ENCODE data around the gene L3HYPDH.
"Not testable (repeated sequence)": the region's sequence is repeated elsewhere in the genome, so short reads cannot be mapped to it uniquely, and the experiment has no call there.

The L3HYPDH gene

DNA sequence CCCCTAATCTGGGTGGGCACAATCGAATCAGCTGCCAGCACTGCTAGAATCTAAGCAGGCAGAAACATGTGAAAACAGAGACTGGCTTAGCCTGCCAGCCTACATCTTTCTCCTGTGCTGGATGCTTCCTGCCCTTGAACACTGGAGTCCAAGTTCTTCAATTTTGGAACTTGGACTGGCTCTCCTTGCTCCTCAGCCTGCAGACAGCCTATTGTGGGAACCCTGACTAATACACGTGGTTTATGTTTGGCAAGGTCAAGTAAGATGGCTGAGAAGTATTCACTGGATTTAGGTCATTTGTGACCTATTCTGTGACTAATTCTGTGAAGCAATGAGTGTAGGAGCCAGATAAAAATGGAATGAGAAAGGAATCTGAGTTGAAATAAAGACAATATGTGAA lies 30.1 kb downstream of the L3HYPDH start:
- DNase-seq (ENCODE audit: extremely low read depth, low read depth): peak; percentile 52
- TF ChIP-seq, protein P1, sequence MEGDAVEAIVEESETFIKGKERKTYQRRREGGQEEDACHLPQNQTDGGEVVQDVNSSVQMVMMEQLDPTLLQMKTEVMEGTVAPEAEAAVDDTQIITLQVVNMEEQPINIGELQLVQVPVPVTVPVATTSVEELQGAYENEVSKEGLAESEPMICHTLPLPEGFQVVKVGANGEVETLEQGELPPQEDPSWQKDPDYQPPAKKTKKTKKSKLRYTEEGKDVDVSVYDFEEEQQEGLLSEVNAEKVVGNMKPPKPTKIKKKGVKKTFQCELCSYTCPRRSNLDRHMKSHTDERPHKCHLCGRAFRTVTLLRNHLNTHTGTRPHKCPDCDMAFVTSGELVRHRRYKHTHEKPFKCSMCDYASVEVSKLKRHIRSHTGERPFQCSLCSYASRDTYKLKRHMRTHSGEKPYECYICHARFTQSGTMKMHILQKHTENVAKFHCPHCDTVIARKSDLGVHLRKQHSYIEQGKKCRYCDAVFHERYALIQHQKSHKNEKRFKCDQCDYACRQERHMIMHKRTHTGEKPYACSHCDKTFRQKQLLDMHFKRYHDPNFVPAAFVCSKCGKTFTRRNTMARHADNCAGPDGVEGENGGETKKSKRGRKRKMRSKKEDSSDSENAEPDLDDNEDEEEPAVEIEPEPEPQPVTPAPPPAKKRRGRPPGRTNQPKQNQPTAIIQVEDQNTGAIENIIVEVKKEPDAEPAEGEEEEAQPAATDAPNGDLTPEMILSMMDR (IDR thresholded peaks at IDR 0.05; ENCODE audit: low read depth, low read length, missing control alignments): no peak
- no peak overlapping the region for H3K4me3 ChIP-seq (replicated peaks; ENCODE audit: low read depth, low read length)

DNA sequence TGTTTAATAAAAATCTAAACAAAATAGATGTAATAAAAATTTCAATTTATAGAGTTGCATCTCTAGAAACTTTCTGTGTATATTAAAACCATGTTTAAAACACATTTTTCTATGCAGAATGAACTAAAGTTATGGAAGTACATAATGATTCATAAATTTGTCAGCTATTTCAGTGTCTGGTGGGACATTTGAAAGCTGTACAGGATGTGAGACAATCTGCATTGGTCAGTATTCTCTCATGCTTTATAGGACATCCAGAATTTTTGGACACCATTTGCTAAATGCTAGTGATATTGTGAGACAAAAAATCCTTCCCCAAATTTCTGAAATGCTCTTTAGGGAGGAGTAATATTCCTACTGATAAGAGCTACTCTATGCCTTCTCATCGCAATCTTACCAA lies 32.4 kb downstream of the L3HYPDH start:
- no peak overlapping the region for H3K4me3 ChIP-seq (replicated peaks; ENCODE audit: low read depth, low read length)
- TF ChIP-seq, protein P1 (IDR thresholded peaks at IDR 0.05; ENCODE audit: low read depth, low read length, missing control alignments): no peak

DNA sequence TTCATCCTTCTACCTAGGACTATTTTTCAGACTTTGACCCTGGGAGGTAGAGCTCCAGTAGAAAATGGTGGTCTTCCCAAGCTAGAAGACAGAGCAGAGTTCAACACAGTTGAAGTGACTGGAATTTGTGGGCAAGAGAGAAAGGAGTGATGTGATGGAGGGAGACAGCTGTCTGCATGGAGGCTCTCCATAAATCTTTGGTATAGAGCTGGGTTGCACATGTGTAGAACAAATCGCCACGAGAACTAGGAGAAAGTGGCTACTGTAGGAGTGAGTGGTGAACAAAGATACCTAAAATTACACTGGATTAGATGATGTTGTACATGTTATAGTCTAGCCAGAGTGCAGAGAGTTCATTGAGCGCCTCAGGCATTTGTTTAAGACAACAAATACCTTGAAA lies 33.5 kb downstream of the L3HYPDH start:
- TF ChIP-seq, protein P1 (IDR thresholded peaks at IDR 0.05; ENCODE audit: low read depth, low read length, missing control alignments): no peak
- H3K4me3 ChIP-seq (replicated peaks; ENCODE audit: low read depth, low read length): no peak overlapping the region
- DNase-seq (ENCODE audit: extremely low read depth, low read depth): no peak

More for the DNA sequence above, 32.4 kb downstream of the L3HYPDH start:
- DNase-seq (ENCODE audit: extremely low read depth, low read depth): no peak

DNA sequence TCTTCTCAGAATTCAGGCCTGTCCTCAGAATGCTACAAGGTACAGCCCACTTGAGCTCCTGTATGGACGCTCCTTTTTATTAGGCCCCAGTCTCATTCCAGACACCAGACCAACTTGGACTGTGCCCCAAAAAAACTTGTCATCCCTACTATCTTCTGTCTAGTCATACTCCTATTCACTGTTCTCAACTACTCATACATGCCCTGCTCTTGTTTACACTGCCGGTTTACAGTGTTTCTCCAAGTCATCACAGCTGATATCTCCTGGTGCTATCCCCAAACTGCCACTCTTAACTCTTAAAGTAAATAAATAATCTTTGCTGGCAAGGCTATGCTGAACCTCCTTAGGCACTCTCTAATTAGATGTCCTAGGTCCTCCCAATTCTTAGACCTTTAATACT lies 35.5 kb downstream of the L3HYPDH start:
- DNase-seq (ENCODE audit: extremely low read depth, low read depth); H3K4me3 ChIP-seq (replicated peaks; ENCODE audit: low read depth, low read length): not testable (repeated sequence)

DNA sequence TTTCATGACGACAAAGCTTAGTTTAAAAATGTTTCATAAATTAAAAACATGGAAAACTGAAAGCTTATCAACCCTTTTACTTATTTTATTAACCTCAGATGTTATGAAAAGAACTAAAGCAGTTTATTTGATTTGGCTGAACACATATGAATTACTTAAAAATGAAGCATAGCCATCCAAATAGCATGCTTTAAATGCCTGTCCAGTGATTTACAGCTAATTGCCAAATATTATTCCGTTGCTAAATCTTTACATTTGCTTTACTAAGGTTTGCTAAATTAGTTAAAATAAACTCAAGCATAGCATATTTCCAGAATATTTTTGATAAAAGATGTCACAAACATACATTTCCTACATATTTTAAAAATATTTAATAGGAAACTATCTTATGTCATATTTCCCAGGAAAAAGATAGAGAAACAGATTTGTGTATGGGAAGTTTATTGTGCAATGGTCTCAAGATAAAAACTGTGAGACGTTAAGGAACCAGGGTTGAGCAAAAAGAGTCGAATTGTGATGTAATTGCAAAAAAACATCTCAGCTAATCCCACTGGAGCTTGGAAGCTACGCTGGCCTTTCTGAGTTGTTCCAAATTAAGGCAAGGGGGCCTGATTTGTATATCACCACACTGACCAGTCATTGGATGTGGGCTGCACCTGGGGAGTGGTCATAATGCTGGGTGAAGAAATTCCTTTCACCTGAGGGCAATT lies 44.8 kb downstream of the L3HYPDH start:
- DNase-seq (ENCODE audit: extremely low read depth, low read depth): no peak
- TF ChIP-seq, protein P1 (IDR thresholded peaks at IDR 0.05; ENCODE audit: low read depth, low read length, missing control alignments): no peak
- no peak overlapping the region for H3K4me3 ChIP-seq (replicated peaks; ENCODE audit: low read depth, low read length)

DNA sequence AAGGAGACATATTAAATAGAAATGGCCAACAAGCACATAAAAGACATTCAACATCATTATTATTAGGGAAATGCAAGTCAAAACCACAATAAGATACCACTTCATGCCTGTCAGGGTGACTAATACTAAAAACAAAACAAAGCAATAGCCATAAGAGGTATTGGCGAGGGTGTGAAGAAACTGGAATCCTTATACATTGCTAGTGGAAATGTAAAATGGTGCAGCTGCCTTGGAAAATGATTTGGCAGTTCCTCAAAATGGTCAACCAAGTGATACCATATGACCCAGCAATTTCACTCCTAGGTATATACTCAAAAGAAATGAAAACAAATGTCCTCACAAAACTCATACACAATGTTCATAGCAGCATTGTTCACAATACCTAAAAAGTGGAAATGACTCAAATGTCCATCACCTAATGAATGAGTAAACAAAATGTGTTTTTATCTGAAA lies 46.0 kb downstream of the L3HYPDH start:
- no peak overlapping the region for H3K4me3 ChIP-seq (replicated peaks; ENCODE audit: low read depth, low read length)
- no peak for DNase-seq (ENCODE audit: extremely low read depth, low read depth)
- TF ChIP-seq, protein P1 (IDR thresholded peaks at IDR 0.05; ENCODE audit: low read depth, low read length, missing control alignments): no peak

DNA sequence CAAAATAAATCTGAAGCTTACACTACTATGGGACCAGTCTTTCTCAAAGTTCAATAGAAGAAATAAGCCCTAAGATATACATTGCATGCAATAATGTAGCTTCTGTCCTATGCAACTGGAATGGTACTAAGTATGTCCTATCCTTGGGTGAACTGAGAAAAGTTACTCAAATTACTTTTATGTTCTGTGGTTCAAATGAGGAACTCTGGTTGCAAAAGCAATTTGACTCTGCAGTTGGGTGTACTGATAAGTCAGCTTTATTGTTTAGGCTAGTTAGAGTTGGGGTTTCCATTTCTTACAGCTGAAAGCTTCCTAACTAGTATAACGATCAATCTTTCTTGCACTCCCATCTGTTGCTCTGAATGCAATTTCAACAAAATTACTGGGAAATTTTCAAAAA lies 48.2 kb downstream of the L3HYPDH start:
- H3K4me3 ChIP-seq (replicated peaks; ENCODE audit: low read depth, low read length): no peak overlapping the region
- TF ChIP-seq, protein P1 (IDR thresholded peaks at IDR 0.05; ENCODE audit: low read depth, low read length, missing control alignments): no peak
- no peak for DNase-seq (ENCODE audit: extremely low read depth, low read depth)

Measured in HFF-Myc (cell line).